HG02970 (cell line): ENCODE measurements around the gene NME3.
"Not testable (repeated sequence)": the region's sequence is repeated elsewhere in the genome, so short reads cannot be mapped to it uniquely, and the experiment has no call there.

Experiments
- ATAC-seq: cut with Tn5 transposase; IDR thresholded peaks from one replicate; pipeline ENCODE4 v1.9.1; 2021; ENCODE audit warnings: mild to moderate bottlenecking, moderate library complexity, moderate number of reproducible peaks; ENCODE audit not compliant: unreplicated experiment, low FRiP score

The NME3 gene

DNA sequence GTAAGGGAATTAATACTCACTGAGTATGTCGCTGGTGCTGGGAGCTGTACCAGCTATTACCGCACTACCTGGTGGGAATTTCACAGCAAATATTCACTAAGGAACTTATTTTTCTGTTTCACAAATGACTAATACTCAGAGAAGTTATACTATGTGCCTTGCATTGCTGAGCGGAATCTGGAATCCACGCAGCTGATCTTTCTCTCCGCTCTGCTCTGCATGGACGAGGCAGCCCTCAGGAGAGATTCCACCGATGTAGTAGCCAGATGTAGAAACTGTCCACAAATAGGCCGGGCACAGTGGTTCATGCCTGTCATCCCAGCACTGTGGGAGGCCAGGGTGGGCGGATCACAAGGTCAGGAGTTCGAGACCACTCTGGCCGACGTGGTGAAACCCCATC lies 17.1 kb downstream of the NME3 start:
- ATAC-seq = no peak

GRCh38 chr16:1752853-1753252 lies 18.5 kb downstream of the NME3 start:
- ATAC-seq = no peak

- no peak for ATAC-seq
Measured at GRCh38 chr16:1751946-1752345, 19.4 kb downstream of the NME3 start.

DNA sequence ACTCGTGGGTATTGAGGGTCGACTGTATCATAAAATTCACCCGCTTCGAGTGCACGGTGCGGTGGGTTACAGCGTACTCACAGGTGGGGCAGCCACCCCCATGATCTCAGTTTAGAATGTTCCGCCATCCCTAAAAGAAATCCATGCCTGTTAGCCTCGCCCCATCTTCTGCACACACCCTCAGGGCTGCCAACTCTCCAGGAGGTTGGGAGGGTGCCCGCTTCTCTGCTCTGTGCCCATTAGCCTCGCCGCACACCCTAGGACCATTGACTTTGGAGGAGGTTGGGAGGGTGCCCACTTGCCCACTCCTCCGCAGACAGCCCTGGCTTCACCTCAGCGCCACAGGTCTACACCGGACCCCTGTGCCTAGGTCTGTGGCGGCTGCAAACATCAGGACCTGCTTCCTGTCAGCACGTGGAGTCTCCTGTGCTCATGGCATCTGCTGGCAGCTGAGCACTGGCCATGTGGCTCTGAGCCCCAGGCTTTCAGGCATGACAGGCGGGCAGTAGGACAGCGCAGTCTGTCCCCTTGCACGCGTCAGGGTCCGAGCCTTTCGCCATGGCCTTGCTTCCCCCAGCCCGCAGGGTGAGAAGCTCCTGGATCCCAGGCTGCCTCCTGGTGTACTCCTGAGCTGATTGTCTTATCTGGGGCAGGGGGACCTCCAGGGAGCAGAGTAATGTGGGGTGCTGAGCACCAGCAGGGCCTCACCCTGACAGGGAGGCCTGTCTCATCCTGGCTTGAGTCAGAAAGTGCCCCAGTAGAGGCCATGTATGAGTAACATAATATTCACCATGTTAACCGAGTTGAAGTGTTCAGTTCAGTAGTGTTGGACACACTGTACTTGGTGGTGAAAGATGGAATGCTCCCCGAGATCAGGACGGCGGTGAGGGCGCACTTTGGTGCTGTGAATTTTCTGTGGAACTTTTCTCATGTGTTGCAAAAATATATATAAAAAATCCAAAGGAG lies 21.9 kb downstream of the NME3 start:
- ATAC-seq = no peak

- ATAC-seq = no peak
Measured at GRCh38 chr16:1747934-1748333, 23.4 kb downstream of the NME3 start.

- no peak for ATAC-seq
Measured at GRCh38 chr16:1746693-1747195, 24.6 kb downstream of the NME3 start.

DNA sequence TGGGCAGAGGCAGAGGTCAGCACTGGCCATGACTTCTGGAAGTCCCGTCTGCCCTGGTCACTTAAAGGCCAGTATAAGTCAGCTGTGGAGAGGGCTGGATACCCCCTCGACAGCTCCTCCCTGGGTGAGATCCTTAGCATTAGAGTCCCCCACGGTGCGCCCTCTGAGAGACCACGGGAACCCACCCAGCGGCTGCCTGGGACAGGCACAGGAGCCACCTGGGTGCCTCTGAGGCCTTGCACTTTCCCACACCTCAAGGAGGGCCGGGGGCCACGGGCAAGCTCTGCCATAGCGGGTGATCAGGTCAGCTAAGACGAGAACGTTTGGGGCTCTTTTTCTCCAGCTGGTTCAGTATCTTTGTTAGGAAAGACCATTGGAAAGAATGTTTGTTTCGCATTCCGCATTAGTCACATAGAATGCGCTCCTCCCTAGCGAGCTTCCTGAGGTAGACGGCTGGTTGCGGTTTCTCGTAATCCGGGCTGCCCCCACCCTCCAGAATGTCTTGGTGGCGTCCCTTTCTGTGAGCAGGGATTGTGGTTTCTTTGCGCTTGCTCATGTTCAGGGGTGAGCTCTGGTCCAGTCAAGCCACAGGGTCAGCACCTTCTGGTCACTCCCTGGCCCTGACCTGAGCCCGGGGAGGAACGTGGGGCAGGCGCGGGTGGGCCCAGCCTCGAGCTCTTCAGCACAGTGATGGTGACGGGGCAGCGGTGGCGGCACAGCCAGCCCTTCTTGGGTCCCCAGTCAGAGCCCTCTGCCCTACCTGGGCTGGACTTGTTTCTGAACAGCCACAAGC lies 25.2 kb downstream of the NME3 start:
- no peak for ATAC-seq

GRCh38 chr16:1745181-1745899 lies 26.0 kb downstream of the NME3 start:
- no peak for ATAC-seq

DNA sequence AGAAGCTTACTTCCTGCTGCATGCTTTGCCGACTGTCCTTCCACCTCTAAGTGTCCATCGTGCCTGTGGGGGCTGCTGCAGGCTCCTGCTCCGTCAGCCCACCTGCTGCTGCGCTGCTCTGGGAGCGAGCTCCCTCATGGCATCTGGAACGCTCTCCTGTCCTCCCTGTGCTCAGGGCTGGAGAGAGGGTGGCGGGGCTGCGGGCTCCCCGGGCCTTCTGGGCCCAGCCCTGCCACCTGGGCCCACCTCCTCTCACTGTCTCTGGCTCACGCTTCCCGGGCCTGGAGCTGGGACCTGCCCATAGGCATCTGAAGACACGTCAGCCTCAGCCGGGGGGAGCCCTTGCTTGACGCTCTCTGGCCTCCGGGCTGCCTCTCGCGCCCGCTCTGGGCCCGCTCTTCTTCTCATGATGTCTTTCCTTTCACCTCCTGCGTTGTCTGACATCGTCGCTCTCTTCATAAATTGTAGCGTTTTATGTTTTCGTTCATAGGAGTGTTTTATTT lies 27.0 kb downstream of the NME3 start:
- ATAC-seq = no peak

DNA sequence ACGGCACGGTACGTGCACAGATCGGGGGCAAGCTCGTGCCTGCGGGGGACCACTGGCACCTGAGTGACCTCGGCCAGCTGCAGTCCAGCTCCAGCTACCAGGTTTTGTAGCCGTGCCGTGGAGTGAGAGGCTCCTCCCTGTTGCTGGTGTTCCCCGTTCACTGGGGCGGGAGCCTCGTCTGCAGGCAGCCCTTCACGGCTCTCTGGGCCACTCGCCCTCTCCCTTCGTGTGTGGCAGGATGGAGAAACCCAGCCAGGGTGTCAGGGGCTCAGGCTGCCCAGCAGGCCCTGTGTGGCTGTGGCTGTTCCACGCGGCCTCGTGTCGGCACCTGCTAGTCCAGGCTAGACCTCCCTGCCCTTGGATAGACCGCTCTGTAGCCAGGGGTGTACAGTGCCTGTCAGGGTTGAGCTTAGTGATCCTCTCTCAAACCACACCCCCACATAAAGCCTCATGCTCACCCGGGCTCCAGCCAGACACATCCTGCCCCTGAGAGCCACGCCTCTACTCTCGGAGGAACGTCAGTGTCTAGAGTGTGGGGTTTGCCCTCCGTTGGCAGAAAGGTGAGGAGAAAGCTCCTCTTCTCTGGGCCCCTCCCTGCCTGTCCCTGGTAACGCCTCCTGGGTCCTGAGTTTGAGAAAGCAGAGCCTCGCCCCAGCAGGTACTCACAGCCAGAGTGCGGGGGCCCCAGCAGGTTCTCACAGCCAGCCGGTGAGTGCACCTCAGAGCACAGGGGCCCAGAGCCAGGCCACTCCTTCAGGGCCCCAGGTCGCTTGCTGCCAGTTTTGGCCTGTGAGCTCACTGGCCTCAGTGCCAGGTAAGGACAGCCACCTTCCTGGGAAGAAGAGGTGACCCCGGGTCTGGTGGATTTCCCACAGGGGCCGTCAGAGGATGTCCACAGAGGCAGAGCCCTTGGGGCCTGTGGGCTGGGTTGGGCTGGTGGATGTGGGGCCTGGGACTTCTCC lies 27.7 kb downstream of the NME3 start:
- no peak for ATAC-seq

DNA sequence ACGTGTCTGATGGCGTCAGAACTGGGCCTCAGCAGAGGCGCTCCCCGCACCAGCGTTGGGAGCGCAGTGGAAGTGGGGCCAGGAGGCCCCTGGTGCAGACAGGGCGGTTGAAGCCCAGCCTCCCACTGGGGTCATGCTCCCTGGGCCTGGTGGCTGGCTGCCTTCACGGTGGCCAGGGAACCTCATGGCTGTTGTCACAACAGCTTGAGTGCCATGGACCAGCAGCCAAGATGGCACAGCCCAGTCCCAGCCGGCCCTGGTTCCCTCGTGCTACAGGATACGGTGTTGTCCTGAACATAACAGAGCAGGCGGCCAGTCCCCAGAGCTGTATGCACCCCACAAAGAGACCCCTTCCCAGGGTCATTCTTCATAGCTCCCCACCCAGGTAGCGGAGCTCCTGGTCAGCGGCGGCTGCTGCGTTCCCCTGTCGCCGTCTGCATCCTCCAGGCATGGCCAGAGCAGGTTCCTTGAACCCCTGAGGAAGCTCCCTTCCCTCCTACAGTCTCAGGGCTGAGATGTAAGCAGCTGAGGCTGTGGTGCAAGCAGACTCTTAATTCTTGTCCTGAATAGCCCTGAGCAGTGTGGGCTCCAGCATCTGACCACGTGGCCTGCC lies 29.7 kb downstream of the NME3 start:
- ATAC-seq = no peak

DNA sequence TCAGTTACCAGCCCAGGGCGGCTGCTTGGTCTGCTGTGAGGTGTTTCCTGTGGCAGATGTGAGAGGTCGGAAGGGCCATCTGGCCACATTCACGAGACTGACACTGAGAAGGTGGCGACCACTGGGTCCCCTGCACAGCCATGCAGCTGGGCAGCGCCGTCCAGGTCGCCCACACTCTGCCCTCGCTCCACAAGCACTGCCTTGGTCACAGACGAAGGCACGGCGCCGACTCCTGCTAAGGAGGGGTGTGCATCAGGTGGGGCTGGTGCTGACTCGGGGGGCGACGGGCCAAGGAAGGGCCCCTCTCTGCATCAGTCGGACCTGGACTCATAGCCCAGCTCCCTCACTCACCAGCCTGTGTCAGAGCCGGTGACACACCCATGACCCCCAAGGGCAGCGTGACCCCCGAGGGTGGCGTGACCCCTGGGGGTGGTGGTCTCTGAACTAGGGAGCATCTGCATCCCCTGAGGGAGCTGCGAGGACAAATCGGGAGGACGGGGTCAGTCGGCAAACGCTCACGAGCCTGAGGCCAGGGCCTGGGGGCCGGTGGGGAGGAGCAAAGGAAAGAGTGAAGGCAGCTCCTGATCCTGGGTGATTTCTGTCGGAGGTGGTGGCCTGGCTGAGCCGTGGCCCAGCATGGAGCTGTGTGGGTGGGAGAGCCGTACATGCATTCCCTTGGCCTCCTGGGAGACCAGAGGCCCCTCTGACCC lies 30.4 kb downstream of the NME3 start:
- no peak for ATAC-seq

GRCh38 chr16:1740234-1740633 lies 31.1 kb downstream of the NME3 start:
- no peak for ATAC-seq

DNA sequence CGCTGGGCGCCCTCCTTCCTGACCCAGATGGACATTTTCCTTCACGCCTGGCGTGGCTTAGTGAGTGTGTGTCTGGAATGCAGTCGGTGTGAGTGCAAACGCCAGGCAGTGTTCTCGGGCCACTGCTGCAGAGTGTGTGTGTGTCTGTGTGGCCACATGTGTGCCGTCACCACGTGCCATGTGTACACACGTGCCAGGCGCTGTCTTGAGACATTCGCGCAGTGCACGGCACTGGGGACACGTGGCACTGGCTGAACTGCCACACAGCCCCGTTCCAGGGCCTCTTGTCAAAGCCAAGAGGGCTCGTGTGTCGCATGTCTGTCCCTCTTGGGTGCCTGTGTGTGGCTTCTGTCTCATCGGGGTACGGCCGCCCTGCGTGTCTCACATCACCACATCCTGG lies 36.5 kb downstream of the NME3 start:
- ATAC-seq = no peak

DNA sequence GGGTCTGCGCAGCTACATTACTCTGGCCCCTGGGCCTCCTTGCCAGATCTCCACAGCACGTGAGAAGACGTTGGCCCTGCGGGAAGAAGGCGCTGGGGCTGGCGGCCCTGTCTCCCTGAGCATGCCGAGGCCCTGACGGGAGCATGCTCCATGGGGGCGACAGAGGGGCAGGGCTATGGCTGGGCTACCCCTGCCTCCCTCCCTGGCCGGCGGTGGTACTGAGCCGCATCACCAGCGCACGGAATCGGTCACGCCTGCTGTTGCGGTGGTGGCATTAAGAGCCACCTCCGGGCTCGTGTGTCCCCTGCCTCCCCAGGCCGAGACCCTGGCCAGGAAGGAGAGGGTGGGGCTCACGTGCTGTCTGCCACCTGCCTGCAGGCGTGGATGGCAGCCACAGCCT lies 37.2 kb downstream of the NME3 start:
- no peak for ATAC-seq

DNA sequence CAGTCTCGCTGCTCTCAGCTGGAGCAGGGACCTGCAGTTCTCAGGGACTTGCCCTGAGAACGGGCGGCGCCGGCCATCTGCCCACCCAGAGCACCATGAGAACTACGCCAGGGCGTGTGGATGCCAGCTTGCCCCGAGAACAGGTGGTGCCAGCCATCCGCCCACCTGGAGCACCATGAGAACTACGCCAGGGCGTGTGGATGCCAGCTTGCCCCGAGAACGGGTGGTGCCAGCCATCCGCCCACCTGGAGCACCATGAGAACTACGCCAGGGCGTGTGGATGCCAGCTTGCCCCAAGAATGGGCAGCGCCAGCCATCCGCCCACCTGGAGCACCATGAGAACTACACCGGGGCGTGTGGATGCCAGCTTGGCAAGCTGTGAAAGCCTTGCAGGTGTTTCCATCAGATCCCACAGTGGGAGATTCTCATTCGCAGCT lies 38.8 kb downstream of the NME3 start:
- ATAC-seq = not testable (repeated sequence)

DNA sequence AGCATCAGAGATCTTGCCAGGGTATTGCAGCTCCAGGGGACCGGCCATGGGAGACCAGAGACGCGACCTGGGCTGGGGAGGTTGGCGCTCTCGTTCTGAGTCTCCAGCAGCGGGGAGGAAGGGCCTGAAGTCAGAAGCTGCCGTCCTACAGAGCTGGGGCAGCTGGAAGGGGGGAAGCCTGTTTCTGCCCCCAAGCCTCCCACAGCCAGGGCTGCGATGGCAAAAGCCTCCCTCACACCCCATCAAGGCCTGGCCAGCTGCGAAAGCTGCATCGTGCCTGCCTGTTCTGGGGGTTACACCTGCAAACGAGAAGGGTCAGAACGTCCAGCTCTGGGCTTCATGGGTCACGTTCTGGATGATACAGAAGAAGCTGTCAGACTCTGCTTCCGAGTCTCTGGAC lies 39.3 kb downstream of the NME3 start:
- no peak for ATAC-seq

- ATAC-seq = no peak
Measured at GRCh38 chr16:1731603-1732002, 39.7 kb downstream of the NME3 start.
